HG02678 (cell line): ENCODE measurements around the gene ABCC3.
"Not testable (repeated sequence)": the region's sequence is repeated elsewhere in the genome, so short reads cannot be mapped to it uniquely, and the experiment has no call there.

ENCODE experiments used
- ATAC-seq: cut with Tn5 transposase; IDR thresholded peaks from one replicate; pipeline ENCODE4 v1.9.1; 2021; ENCODE audit warnings: mild to moderate bottlenecking, moderate library complexity; ENCODE audit not compliant: unreplicated experiment

The ABCC3 gene

GRCh38 chr17:50696365-50696879, 61.7 kb downstream of the ABCC3 start:
- no peak for ATAC-seq

DNA sequence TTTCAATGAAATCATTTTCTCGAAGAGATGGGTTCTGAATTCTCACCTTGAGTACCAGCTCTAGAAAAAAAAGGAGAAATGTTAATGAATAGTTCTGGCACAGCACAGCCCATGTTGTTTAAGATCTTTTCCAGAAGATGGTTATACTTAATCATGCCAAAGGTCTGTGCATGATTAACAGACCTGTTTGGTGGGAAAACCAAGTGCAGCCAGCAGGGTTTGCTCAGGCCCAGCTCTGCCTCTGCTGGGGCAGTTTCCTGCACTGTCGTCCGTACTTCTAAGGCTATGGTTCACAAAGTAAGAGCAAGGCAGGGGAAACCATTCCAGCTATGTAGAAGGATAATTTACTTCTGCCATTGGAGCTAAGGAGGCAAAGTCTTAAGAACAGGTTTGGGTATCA, 62.4 kb downstream of the ABCC3 start:
- no peak for ATAC-seq

- no peak for ATAC-seq
Measured at GRCh38 chr17:50697663-50698272, 63.1 kb downstream of the ABCC3 start.

GRCh38 chr17:50699410-50699809, 64.7 kb downstream of the ABCC3 start:
- no peak for ATAC-seq

GRCh38 chr17:50703162-50703561, 68.5 kb downstream of the ABCC3 start:
- no peak for ATAC-seq

DNA sequence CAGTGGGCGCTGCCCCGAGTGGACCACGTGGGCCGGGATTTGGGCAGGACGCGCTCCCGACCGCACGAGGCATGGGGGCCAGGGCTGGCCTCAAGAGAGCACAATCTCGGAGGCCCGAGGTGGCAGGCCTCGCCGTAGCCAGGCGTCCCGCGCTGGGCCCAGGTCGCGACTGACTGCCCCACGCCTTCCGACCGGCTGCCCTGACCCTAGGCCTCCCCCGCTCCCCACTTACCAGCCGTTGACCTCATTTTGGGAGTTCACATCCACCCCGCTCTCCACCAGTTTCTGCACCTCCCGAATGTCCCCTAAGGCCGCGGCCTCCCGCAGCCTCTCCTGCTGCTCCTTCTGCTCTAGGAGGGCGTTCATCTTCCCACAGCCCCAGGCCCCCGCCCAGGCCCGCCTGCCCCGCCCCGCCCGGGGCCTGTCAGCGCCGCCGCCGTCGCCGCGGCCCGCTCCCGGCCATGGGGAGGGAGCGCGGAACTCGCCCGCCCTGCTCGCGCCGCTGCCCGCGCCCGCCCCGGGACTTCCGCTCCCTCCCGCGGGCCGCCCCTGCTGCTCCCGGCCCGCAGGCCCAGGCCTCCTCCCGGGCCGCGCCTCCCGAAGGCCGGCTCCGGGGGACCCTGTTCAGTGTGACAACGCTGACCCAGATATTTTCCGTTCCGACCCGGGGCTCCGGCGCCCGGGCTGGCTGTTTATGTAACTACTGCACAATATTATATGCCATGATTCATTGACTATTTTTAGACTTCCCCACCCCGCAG, 72.8 kb downstream of the ABCC3 start, which contains the start of gene ANKRD40:
Gene ANKRD40 (minus strand): TSS at position 626 of the 761 bp plus-strand sequence. CDS start 260 bp downstream, at position 366.
- ATAC-seq, result peak; percentile 80

GRCh38 chr17:50708050-50709000, 73.6 kb downstream of the ABCC3 start:
- no peak for ATAC-seq

- ATAC-seq, result not testable (repeated sequence)
Measured at GRCh38 chr17:50709053-50709452, 74.4 kb downstream of the ABCC3 start.

- no peak for ATAC-seq
Measured at GRCh38 chr17:50710025-50710424, 75.3 kb downstream of the ABCC3 start.

DNA sequence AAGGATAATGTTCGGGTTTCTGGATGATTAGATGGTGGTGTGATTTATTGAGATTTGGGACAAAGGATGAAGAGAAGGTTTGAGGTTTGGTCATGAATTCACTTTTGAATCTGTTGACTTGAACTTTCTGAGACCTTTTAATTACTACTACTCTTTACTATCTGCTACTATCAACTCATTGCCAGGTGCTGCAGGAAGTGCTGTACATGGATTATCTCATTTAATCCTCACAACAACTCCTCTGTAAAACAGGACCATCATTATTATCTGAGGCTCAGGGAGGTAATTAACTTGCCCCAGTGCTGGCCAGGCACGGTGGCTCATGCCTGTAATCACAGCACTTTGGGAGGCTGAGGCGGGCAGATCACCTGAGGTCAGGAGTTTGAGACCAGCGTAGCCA, 76.0 kb downstream of the ABCC3 start:
- no peak for ATAC-seq

- ATAC-seq, result no peak
Measured at GRCh38 chr17:50712641-50713040, 78.0 kb downstream of the ABCC3 start.

DNA sequence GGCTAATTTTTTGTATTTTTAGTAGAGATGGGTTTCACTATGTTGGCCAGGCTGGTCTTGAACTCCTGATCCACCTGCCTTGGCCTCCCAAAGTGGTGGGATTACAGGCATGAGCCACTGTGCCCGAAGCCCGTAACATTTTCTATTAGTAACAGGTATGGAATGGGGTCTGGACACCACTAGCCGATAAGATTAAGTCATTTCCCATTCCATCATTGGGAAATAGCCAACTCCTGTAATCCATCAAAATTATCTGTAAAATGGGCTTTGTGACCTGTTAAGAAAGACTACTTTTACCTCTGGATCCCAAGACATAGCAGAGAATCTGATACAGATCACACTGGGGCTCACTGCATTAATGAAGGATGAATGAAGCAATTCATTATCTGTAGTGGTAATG, 80.8 kb downstream of the ABCC3 start:
- ATAC-seq, result no peak

DNA sequence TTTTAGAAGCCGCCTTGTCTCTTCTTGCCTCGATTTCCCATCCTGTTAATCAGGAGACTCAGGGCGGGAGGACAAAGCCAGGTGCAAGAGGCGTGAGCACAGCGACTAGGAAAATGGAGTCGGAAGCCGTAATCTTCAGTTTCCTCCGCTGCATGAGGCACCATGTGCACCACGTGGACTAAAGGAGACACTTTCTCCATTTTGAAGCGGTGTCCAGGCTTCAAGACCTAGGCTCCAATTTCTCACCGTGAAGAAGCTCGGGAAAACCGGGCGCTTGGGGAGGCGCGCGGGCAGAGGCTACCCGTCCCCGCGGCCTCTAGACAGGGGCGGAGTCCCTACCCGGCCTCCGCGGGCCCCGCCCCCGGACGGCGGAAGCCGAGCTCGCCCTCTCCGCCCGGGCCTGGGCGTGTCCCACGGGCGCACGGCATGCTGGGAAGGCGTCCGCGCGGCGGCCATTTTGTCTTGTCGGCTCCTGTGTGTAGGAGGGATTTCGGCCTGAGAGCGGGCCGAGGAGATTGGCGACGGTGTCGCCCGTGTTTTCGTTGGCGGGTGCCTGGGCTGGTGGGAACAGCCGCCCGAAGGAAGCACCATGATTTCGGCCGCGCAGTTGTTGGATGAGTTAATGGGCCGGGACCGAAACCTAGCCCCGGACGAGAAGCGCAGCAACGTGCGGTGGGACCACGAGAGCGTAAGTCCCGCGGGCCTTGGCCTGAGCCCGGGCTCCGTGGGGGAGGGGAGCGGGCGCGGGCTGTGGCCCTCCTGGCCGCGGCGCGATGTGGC, 84.7 kb downstream of the ABCC3 start, which contains the start of gene LUC7L3:
Gene LUC7L3 (plus strand): TSS at position 460 of the 780 bp plus-strand sequence. CDS start 130 bp downstream, at position 590.
- ATAC-seq, result peak; percentile 94

- ATAC-seq, result no peak
Measured at GRCh38 chr17:50719924-50720794, 85.5 kb downstream of the ABCC3 start.

GRCh38 chr17:50721194-50722010, 86.7 kb downstream of the ABCC3 start:
- ATAC-seq, result no peak

DNA sequence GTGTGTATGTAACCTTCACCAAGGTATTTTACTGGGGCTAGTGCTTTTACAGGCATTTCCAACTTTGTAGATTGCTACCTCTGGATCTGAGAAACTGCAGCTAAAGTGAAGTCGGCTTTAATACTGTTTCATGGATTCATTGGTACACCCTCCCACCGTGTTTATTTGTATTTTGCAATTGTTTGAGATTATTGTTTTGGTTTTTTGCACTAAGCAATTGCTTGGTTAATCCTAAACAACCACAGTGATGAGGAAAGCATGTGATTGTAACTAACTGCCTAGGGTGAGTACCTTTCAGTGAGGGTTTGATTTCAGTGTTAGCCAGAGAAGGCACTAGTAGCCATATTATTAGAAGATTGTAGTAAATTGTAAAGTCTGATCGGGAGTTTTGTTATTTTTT, 88.1 kb downstream of the ABCC3 start:
- ATAC-seq, result no peak

- ATAC-seq, result not testable (repeated sequence)
Measured at GRCh38 chr17:50724622-50725021, 89.9 kb downstream of the ABCC3 start.
